ENCODE measurements around the gene KLHDC1.

DNA sequence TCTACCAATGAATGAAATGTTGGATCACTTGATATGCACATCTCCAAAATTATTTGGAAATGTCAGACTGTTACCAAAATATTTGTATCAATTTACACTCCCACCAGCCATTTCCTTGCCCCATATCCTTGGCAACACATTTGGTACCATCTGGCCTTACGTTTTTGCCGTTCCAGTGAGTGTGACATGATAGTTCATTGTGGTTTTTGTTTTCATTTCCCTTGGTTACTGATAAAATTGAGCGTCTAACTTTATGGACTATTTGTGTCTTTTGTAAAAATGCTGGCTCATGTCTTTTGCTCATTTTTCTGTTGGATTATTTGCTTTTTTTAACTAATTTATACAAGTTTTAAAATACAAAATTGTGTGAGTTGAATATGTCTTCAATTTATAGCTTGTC lies 11.0 kb downstream of the KLHDC1 start:
- TF ChIP-seq CTCF (optimal IDR thresholded peaks at IDR 0.05 in 1 of 3, IDR thresholded peaks at IDR 0.05 in 1 of 3, conservative IDR thresholded peaks at IDR 0.05 in 1 of 3; ENCODE audit: extremely low read depth in 1 of 3, insufficient read depth in 2 of 3, low read length in 3 of 3): no peak
- TF ChIP-seq EZH2 (IDR thresholded peaks at IDR 0.05; ENCODE audit: low read length): no peak

Measured in keratinocyte (primary cell).